ENCODE data around the gene SEC24B.

SEC24B gene

DNA sequence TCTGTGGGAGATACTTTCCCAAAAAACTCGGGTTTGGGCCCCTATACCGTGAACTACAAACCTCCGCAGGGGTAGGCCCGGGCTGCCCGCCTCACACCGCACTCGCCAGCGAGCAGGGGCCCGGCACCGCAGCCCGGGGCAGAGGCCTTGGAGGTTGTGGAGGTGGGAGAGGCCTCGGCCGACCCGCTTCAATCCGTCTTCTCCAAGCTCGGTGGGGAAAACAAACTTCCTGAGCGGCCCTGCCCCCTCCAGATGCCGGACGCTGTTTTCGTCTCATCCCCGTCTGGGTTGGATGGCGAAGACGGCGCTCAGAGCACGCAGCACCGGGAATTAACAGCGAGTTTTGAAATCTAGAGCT, 126.0 kb downstream of the SEC24B start:
- no peak for DNase-seq (ENCODE audit: low read depth)
- TF ChIP-seq, protein P1, sequence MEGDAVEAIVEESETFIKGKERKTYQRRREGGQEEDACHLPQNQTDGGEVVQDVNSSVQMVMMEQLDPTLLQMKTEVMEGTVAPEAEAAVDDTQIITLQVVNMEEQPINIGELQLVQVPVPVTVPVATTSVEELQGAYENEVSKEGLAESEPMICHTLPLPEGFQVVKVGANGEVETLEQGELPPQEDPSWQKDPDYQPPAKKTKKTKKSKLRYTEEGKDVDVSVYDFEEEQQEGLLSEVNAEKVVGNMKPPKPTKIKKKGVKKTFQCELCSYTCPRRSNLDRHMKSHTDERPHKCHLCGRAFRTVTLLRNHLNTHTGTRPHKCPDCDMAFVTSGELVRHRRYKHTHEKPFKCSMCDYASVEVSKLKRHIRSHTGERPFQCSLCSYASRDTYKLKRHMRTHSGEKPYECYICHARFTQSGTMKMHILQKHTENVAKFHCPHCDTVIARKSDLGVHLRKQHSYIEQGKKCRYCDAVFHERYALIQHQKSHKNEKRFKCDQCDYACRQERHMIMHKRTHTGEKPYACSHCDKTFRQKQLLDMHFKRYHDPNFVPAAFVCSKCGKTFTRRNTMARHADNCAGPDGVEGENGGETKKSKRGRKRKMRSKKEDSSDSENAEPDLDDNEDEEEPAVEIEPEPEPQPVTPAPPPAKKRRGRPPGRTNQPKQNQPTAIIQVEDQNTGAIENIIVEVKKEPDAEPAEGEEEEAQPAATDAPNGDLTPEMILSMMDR (conservative IDR thresholded peaks at IDR 0.05; ENCODE audit: low read depth, low read length), result no peak
- H3K4me3 ChIP-seq (ENCODE audit: low read length), result peak overlapping the region; percentile 78

DNA sequence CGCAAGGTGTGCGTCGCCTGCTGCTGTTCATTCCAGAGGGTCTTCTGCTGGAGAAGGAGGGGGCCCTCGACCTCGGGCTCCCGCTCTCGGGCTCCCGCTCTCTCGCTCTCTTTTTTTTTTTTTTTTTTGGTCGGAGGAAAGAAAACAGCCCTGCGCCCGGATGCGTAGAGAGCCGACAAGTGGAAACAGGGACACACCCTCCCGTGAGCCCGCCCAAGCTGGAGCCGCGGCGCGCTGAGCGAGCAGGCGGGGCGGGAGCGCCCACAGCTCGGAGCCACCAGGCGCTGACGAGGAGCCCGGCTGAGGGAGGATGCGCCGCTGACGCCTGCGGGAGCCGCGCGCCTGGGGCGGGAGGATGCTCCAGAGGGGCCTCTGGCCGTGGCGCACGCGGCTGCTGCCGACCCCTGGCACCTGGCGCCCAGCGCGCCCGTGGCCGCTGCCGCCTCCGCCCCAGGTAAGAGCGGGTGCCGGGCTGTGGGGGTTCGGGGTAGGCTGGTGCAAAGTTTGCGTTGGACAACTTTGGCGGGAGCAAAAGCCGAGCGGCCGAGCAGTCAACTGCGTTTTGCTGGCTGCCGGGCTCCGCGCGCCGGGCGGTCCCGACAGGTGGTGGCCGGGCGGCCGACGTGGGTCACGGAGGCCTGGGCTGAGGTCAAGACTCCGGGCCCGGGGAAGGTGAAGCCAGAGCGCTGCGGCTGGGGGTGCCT, 126.5 kb downstream of the SEC24B start, which contains the start of gene MCUB:
Gene MCUB (plus strand): TSS at position 264 of the 704 bp plus-strand sequence. CDS start 92 bp downstream, at position 356.
- DNase-seq (ENCODE audit: low read depth), result peak; percentile 55
- peak within 1 kb of the TSS; percentile 78 for H3K4me3 ChIP-seq (ENCODE audit: low read length)
- TF ChIP-seq, protein P1 (conservative IDR thresholded peaks at IDR 0.05; ENCODE audit: low read depth, low read length), result no peak

DNA sequence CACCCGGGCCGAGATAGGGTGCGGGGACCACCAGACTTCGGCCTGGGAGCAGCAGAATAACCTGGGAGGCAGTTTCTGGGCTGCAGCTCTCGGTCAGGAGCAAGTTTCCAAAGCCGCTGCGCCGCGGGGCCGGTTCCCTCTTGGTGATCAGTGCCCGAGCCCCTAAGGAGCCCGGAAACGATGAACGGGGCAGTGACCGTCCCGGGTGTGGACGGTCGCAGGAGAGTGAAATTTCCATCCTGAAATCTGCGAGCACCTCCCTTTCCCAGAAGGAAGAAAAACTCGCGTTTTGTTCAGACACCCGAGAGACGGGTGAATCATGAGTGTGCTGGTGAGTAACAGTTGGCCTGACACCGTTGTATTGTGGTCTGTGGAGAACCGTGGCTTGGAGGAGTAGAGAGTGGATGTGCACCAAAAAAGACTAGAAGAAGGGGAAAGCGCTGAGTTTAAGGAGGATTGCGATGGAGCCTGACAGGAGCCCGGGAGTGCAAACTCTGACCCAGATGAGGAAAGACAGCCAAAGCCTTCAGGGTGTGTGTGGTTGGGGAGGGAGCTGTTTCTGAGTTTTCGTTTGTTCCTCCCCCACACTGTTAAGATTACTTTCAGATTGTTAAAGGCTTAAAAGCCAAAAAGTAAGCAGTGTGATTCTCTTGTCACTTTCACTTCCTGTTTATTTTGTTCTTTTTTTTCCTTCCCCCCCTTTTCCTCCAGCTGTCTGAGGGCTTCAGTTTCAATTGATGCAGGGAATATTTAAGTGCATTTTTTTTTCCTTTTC, 127.3 kb downstream of the SEC24B start:
- H3K4me3 ChIP-seq (ENCODE audit: low read length), result peak overlapping the region; percentile 78
- TF ChIP-seq, protein P1 (conservative IDR thresholded peaks at IDR 0.05; ENCODE audit: low read depth, low read length), result no peak
- peak; percentile 20 for DNase-seq (ENCODE audit: low read depth)

DNA sequence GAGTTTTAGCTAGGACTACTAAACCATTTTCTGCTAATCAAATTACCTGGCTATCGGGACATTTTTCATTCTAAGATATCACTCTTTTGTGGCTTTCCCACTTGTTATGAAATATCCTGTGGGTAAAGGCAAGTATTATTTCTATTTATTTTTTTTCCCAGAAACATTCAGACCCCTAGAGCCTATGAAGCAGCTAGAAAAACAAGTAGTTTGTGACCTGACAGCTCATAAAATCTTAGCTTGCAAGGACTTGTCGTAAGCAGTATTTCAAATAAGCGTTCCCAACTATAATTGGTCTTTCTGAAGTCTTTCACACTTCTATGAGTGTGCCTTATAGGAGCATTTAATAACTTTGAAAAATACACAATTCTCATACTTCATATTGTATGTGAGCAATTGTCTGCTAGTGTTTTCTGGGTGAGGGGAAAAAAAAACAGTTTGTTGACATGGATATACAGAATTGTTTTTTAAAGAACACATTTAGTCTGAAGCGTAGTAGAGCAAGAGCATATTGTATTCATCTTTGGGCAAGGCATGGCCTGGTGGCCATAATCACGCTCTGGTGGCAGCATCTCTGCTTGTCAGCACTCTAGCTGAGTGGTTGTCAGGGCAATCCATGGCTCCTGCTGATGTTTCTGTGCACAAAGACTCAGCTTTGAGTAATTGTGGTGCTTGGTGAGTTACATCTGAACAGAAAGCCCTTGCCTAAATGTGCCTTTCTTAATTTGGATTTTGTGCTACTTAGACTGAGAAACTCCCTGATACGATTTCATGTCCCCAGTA, 129.0 kb downstream of the SEC24B start:
- TF ChIP-seq, protein P1 (conservative IDR thresholded peaks at IDR 0.05; ENCODE audit: low read depth, low read length), result no peak
- H3K4me3 ChIP-seq (ENCODE audit: low read length), result no peak overlapping the region
- DNase-seq (ENCODE audit: low read depth), result no peak

DNA sequence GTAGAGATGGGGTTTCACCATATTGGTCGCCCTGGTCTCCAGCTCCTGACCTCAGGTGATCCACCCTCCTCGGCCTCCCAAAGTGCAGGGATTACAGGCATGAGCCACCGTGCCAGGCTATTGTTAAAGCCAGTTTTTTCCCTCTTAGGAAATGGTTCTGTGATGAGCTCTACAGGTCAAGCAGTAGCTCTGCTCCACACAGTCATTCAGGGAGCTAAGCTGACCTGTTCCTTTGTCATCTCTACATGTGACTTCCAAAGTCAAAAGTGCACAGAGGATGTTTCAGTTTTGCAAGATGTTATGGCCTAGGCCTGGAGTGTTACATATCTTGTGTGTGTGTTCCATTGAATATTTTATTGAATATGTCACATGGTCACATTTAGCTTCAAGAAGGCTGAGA, 137.9 kb downstream of the SEC24B start:
- H3K4me3 ChIP-seq (ENCODE audit: low read length), result no peak overlapping the region
- DNase-seq (ENCODE audit: low read depth), result no peak
- TF ChIP-seq, protein P1 (conservative IDR thresholded peaks at IDR 0.05; ENCODE audit: low read depth, low read length), result no peak

DNA sequence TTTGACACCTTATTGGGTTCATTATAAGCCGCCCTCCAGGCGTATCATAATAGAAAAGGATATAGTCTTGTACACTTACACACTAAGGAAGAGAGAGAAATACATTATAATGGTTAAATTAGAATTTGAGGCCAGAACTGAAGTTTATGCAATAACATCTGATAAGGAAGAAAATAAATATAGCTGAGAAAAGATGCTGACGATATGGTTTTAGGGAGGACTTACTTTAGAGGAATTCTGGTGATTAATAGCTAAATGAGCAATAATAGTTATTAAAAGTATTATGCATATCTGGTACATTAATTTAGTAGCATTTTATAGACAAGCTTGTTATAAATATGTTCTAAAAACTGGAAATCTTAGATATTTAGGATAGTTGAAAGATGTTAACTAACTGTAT, 138.5 kb downstream of the SEC24B start:
- TF ChIP-seq, protein P1 (conservative IDR thresholded peaks at IDR 0.05; ENCODE audit: low read depth, low read length), result no peak
- DNase-seq (ENCODE audit: low read depth), result no peak
- no peak overlapping the region for H3K4me3 ChIP-seq (ENCODE audit: low read length)
